NCI-H2227 (cell line): Measurements from ENCODE around the gene CLDN6.
"Not testable (repeated sequence)": the region's sequence is repeated elsewhere in the genome, so short reads cannot be mapped to it uniquely, and the experiment has no call there.

Experiments
- DNase-seq: peaks from one replicate; lab custom pipeline; 2025; ENCODE audit not compliant: unreplicated experiment; lab: John Stamatoyannopoulos, UW

CLDN6 gene

DNA sequence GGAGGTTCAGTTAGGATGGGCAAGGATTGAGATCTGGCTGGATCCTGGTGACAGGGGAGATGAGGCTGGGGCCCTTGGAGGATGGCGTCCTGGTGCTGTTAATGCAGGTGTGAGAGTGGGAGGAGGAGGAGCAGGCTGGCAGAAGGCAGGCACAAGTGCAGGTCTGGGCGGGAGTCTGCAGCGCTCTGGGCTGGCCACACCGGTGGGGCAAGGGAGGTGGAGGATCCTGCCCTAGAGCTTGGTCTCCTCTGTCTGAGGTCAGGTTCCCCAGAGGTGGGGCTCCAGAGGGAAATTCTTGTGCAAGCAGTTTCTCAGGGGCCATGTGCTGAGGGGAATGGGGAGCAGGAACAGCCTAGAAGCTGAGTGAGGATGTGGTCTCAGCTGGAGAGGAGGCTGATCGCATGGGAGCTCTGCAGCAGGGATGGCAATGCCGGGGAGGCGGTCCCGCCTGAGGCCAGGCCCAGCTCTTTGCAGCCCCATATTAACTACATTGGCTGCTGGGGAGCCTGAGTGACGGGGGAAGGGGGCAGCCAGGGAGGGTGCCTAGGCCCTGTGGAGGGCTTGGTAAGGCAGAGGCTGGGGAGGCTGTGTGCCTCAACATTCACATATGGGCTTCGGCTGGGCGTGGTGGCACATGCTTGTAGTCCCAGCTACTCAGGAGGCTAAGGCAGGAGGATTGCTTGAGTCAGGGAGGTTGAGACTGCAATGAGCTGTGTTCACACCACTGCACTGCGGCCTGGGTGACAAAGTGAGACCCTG, 34.8 kb upstream of the CLDN6 start:
- DNase-seq, result not testable (repeated sequence)

DNA sequence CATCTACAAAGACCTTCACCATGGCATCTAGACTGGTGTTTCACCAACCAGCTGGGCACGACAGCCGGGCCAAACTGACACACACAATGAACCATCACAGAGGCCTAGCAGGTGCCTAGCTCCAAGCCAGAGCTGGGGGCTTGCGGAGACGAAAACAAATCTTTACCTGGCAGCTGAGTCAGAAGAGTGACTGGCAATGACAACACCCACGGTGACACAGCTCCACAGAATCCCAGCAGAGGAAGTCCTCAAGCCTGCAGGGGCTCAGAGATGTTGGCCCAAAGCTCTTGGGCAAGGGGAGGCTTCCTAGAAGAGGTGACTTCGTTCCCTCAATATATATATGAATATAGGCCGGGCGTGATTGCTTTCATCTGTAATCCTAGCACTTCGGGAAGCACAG, 33.5 kb upstream of the CLDN6 start:
- DNase-seq, result no peak

DNA sequence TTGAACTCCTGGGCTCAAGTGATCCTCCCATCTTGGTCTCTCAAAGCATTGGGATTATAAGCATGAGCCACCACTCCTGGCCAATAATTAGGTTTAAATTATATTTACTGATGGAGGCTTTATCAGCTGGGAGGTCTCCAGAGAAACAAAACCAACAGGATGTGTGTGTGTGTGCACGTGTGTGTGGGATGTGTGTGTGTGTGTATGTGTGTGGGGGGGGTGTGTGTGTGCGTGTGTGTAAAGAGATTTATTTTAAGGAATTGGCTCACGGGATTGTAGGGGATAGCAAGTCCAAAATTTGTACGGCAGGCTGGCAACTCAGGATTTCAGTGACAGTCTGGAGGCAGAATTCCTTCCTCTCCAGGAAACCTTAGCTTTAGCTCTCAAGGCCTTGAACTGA, 33.0 kb upstream of the CLDN6 start:
- DNase-seq, result no peak

DNA sequence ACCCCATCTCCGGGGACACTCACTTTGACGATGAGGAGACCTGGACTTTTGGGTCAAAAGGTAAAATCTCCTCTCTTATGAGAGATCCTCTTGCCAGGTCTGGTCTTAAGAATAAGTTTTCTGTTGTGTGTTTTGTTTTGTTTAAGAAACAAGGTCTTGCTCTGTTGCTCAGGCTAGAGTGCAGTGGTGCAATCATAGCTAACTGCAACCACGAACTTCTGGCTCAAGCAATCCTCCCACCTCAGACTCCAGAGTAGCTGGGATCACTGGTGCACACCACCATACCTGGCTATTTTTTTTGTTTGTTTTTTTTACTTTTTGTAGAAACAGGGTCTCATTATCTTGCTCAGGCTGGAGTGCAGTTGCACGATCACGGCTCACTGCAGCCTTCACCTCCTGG, 32.5 kb upstream of the CLDN6 start:
- DNase-seq, result no peak

DNA sequence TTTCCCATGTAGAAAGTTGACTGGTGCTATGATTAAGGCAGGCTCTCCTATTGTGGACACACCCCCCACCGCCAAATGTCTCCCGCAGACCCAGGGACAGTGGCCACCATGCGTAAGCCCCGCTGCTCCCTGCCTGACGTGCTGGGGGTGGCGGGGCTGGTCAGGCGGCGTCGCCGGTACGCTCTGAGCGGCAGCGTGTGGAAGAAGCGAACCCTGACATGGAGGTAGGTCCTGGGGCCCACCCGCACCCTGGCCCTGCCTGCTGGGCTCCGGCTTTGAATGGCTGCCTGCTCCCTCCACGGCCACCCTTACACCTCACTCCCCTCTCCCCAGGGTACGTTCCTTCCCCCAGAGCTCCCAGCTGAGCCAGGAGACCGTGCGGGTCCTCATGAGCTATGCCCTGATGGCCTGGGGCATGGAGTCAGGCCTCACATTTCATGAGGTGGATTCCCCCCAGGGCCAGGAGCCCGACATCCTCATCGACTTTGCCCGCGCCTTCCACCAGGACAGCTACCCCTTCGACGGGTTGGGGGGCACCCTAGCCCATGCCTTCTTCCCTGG, 32.0 kb upstream of the CLDN6 start:
- no peak for DNase-seq

DNA sequence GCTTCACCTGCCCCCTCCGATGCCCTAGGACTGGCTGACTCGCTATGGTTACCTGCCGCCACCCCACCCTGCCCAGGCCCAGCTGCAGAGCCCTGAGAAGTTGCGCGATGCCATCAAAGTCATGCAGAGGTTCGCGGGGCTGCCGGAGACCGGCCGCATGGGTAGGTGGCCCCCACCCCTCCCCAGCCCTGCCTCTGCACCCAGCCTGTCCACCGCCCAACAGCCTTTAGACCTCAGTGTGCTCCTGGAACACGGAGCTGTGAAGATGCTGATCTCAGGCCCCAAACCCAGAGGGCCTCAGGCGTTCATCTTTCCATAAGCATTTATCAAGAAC, 29.4 kb upstream of the CLDN6 start:
- no peak for DNase-seq

DNA sequence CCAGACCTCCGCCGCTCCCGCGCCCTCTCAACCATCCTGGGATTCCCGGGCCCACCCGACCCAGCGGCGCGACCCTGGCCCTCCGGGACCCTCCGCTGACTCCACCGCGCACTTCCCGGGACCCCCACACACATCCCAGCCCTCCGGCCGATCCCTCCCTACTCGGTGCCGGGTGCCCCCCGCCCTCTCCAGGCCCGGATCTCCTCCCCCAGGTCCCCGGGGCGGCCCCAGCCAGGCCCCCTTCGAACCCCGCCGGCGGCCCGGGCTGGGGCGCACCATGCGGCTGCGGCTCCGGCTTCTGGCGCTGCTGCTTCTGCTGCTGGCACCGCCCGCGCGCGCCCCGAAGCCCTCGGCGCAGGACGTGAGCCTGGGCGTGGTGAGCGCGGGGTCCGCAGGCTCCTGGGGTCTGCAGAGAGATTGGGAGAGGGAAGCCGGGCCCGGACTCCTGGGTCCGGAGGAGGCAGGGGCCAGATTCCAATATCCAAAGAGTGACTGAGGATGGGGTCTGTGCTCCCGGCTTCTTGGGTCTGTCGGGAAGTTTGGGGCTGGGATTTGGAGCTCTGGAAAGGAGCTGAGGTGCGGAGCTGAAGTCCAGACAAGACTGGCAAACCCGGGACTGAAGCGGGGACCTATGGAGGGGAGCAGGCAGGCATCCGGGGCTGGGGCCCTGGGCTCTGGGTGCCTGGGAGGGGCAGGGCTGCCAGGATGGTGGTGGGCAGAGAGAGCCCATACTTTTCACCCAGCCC, 28.8 kb upstream of the CLDN6 start:
- no peak for DNase-seq

DNA sequence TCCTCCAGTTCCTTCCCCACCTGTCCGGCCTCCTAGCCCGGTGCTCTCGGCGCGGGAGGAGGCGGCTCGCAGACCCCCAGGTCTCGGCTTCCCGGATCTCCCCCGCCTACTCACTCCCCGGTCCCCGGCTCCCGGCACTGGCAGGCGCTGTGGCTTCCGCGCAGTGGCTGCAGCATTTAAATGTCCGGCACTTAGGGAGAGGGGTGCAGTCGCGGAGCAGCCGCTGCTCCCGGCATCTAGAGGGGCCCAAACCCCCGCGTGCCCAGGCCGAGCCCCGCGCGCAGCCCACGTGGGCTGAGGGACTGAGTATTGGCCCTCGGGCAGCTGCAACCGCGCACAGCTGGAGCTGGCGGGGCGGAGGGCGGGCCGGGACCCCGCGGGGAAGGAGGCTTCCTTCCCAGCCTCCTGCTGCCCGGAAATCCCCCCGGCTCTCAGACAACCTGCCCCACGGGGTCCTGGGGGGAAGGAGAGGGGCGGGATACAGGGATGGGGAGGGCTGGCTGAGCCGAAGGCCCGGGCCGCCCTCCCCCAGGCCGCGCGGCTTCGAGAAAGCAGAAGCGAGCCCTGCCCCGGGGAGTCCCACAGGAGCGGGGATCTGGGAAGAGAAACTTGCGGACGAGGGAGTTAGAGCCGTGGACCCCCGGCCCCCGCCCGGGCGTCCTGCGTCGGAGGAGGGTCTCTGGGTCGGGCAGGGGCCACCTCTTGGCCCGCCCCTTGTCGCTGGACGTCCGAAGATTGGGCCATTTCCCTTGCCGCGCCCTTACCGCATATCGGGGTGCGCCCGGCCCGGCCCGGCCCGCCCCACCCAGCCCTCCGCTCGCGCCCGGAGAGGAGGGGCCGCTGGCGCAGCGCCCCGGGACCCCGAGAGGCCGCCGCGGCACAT, 28.0 kb upstream of the CLDN6 start, which contains the start of gene MMP25:
TSS of gene MMP25 (plus strand) at position 804 of the 883 bp plus-strand sequence. CDS start 357 bp downstream, outside the sequence.
- DNase-seq, result no peak

DNA sequence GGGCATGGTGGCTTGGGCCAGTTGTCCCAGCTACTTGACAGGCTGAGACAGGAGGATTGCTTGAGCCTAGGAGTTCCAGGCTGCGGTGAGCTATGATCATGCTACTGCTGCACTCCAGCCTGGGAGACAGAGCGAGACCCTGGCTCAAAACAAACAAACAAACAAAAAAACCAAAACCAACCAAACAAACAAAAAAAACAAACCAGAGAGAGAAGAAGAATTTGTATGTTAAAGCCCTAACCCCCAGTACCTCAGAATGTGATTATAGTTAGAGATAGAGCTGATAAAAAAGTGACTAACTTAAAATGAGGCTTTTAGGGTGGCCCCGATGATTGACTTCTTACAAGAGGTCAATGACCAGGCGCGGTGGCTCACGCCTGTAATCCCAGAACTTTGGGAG, 26.7 kb upstream of the CLDN6 start:
- DNase-seq, result no peak

DNA sequence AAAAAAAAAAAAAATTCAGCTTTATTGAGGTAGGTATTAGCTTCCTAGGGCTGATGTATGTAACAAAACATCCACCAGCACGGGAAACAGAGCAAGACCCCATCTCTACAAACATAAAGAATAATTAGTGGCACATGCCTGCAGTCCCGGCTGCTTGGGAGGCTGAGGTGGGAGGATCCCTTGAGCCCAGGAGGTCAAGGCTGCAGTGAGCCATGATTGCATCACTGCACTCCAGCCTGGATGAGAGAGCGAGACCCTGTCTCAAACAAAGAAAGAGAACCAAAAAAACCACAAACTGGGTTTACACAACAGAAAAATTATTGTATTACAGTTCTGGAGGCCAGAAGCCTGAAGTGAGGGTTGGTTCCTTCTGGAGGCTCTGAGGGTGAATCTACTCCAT, 24.4 kb upstream of the CLDN6 start:
- no peak for DNase-seq

DNA sequence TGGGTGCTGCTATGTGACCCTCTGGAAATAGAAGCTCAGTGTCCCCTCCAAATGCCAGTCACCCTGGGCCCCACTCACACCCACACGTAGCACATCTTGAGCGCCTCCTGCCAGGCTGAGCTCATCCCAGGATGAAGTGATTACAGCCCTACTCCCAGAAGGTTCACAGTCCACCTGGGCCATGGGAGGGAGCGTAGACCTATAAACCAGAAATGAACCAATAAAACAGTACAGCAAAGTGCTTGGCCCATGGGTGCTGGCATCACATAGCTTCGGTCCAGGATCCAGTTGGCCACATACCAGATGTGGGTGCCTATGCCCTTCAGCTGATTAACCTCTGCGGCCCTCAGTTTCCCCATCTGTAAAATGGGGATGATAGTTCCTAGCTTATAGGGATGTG, 20.9 kb upstream of the CLDN6 start:
- no peak for DNase-seq

DNA sequence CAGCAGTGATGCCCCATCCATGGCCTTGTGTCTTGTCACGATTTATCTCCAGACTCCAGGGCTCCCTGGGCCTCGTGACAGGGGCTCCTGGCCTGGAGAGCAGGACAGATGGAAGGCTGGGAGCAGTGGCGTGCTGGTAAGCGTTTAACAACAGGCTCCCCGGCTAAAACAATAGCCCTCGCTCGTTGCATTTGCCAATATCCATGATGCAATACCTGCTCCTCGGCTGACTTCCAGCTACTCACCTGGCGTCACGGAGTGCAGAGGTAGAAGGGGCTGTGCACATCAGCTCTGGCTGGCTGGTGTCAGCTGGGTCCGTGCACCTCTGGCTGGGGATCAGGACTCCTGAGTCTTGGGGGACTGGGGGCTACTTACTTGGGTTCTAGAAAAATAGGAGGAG, 20.3 kb upstream of the CLDN6 start:
- no peak for DNase-seq

DNA sequence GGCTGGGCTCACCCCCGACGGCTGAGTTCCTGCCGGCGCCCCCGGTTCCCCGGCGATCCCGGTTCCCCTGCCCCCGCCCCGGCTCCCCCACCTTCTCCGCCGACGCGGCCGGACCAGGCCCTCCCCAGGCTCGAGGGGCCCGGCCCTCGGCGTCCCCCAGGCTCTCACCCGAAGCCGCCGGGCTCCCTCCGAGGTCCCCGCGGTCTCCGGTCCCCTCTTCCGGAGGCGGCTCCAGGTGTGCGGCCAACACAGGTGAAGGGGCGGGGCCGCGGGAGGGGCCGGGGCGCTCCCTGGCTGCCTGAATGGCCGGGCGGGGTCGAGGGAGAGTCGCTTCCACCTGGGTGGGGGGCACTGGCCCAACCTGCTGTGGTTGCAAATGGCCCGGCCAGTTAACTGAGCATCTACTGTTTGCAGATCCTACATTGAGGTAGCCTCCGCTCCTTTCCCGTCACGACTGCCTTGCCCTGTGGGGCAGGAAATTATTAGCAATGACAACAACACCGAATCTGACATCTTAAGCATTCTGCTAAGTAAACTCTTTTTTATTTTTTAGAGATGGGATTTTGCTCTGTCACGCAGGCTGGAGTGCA, 18.8 kb upstream of the CLDN6 start, which contains the start of gene BICDL2:
TSS of gene BICDL2 (minus strand) at position 219 of the 590 bp plus-strand sequence. CDS start 1,448 bp downstream, outside the sequence.
- DNase-seq, result no peak

DNA sequence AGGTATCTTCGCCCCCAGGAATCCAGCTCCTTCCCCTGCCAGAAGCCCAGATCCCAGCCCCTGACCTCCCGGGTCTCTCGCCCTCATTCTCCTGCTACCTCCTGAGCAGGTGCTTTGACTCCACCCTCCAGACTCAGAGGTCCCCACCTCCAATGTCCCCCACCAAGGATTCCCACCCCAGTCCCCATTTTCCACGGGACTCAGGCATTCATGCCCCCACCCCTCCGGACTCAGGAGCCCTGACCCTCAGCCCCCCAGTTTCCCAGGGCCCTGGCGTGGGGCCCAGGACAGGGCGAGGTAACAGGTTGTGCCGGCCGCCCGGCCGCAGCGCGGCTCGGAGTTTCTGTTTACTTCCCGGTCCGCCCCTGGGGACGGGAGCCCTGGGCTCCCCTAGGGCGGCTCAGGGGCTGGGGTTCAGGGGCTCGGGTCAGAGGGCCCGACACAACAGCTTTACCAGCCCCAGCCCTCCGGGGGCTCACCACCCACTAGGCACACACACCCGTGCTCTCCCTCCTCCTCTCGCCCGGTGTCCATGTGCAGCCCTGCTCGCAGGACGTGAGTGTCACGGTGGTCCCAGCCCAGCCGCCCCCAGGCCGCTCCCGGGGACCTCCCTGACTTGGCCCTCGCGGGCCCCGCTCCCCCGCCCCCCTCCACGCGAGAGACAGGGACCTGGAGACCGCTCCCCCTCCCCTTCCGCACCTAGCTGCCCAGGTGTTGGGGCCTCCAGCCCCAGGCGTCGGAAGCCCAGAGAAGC, 18.2 kb upstream of the CLDN6 start:
- DNase-seq, result no peak

DNA sequence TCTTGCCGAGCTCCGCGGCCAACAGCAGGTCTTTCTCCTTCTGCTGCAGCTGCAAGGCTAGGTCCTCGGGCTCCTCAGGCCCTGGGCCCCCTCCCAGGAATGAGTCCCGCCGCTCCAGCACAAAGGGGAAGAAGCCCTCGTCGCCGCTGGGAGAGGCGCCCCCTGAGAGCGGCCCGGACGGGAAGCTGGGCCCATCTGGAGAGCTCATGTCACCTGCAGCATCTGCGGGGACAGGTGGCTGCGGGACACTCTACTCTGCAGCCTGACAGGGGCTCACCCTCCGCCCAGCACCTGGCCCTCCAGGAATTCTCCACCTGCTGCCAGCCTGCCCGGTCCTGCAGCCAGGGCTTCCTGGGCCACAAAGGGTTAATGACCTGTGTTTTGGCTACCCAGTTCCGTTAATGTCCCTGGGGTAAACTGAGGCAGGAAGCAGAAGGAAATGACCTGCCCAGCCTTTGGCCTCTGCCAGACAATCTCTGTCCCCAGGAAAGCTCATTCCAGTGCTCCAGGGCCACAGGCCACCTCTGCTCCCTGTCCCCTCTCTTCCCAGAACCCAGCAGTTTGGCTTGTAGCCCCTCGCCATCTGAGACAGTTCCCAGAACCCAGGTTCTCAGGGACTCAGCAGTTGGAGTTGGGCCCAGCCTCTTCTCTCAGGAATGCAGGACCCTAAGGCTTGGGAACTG, 17.4 kb upstream of the CLDN6 start:
- no peak for DNase-seq

DNA sequence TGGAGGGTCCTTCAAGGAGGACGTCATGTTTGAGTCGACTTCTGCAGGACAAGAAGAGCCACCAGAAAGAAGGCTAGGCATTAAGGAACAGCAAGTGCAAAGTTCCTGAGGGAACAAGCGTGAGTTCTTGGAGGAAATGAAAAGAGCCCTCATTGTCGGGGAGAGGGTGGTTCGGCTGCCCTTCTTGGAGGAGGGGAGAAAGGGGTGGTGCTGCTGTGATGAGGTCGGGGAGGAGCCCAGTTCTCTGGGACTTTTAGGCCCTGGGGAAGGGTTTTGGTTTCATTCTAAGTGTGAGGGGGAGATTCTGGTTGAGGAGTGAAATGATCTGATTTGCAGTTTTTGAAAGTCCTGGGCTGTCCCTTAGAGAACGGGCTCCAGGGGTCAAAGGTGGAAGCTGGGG, 14.6 kb upstream of the CLDN6 start:
- no peak for DNase-seq

DNA sequence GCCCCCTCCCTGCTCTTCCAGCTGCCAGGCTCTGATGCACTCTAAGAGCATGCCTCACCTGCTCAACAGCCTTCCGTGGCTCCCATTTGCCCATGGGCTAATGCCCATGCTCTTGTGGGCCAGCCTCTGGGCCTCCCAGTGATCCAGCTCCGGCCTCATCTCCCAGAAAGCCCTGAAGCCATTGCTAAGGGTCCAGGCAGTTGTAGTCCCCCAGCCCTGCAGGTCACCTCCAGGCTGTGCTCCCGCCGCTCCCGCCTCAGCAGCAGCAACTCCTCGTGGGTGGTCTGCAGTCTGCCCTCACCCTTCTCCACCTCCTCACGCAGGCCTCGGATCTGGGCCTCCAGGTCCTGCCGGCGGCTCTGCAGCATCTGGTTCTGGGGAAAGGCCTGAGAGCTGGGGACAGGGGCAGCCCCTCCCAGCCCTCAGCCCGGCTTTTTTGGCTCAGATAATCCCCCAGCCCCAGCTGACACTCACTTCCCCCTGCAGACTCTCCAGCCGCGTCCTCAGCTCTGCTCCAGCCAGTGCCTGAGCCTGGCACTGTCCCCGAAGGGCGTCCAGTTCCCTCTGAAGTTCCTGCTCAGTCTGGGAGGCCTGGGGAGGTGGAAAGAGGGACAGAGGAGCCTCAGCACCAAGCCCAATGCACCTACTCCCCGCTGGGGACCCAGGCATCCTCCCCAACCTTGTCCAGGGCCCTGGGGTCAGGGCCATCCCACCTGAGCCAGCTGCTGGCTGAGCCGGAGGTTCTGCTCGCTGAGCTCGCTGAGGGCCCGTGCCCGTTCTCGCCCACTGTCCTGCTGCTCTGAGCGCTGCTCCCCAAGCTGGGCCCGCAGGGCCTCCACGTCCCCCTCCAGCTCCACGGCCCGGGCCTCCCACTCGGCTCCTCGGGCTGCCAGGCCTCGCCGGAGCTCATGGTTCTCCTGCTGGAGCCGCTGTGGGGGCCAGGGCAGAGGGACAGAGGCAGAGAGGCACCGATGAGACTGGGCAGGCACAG, 12.5 kb upstream of the CLDN6 start:
- no peak for DNase-seq

DNA sequence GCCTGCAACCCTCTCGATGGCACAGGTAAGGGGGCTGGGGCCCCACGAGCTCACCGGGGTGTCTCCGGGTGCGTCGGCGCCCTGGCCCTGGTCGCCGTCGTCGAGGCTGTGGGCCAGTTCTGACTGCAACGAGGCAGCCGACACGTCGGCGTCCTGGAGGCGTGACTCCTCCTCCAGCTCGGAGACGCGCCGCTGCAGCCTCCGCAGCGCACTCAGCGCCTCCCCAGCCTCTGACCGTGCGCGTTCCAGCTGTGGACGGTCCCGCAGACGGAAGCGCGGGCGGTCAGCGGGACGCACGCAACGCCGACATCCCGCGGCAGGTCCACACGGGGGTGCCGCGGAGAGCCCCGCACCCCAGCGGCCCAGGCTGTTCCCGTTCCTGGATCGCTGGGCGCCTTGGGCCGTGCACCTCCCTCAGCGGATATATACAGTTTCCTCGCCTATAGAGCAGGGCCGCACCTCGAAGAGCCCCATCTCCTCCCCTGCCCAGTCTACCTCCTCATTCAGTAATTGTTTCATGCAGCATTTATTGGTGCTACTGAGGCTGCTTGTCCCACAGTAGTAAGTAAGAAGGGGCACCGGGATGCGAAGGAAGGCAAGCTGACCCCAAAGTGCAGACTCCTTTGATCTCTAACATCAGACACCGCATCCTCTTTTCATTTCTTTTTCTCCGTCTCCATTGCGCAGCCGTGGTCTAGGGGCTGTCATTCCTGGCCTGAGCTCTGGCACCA, 11.7 kb upstream of the CLDN6 start:
- peak; percentile 73 for DNase-seq
